Stimulated activated CD4-positive, alpha-beta T cell treated with anti-CD3 and anti-CD28 coated beads, Interleukin-15, amount 100 ng/mL, for 48 hours (primary cell): Measurements from ENCODE around the gene ATL2.
"Not testable (repeated sequence)": the region's sequence is repeated elsewhere in the genome, so short reads cannot be mapped to it uniquely, and the experiment has no call there.

Experiments
- DNase-seq, 2 donors: peaks; one replicate each; pipeline ENCODE4 v3.0.0-alpha.2; 2020; ENCODE audit warnings: low read depth in 2 of 2

ATL2 gene

GRCh38 chr2:38327580-38327979 lies 49.5 kb downstream of the ATL2 start:
- DNase-seq: no peak

- DNase-seq: no peak
Observed at GRCh38 chr2:38323623-38324022, 53.5 kb downstream of the ATL2 start.

GRCh38 chr2:38322224-38322914 lies 54.7 kb downstream of the ATL2 start:
- no peak for DNase-seq

- not testable (repeated sequence) for DNase-seq
Observed at GRCh38 chr2:38319240-38319639, 57.8 kb downstream of the ATL2 start.

- no peak for DNase-seq
Observed at GRCh38 chr2:38317725-38318124, 59.3 kb downstream of the ATL2 start.

- DNase-seq: no peak
Observed at GRCh38 chr2:38315707-38316333, 61.3 kb downstream of the ATL2 start.

GRCh38 chr2:38308821-38309220 lies 68.3 kb downstream of the ATL2 start:
- DNase-seq: no peak

GRCh38 chr2:38301969-38302702 lies 74.9 kb downstream of the ATL2 start:
- no peak for DNase-seq

GRCh38 chr2:38301340-38301968 lies 75.6 kb downstream of the ATL2 start:
- peak in 1 of 2 donors; percentile 21 for DNase-seq

GRCh38 chr2:38298539-38298938 lies 78.5 kb downstream of the ATL2 start:
- no peak for DNase-seq

GRCh38 chr2:38296197-38296780 lies 80.8 kb downstream of the ATL2 start:
- no peak for DNase-seq

- no peak for DNase-seq
Observed at GRCh38 chr2:38294597-38294996, 82.5 kb downstream of the ATL2 start.

- DNase-seq: no peak
Observed at GRCh38 chr2:38293152-38293865, 83.8 kb downstream of the ATL2 start.

- DNase-seq: no peak
Observed at GRCh38 chr2:38290332-38290731, 86.7 kb downstream of the ATL2 start.

- DNase-seq: no peak
Observed at GRCh38 chr2:38284971-38285370, 92.1 kb downstream of the ATL2 start.

GRCh38 chr2:38281095-38281742 lies 95.9 kb downstream of the ATL2 start:
- DNase-seq: no peak

- no peak for DNase-seq
Observed at GRCh38 chr2:38279201-38279600, 97.9 kb downstream of the ATL2 start.

GRCh38 chr2:38278117-38278438 lies 99.0 kb downstream of the ATL2 start:
- not testable (repeated sequence) for DNase-seq

- DNase-seq: no peak
Observed at GRCh38 chr2:38277245-38278116, 99.6 kb downstream of the ATL2 start.
